Peyer's patch (tissue), 4 donors: Measurements from ENCODE around the gene ZSCAN5A.
"Not testable (repeated sequence)": the region's sequence is repeated elsewhere in the genome, so short reads cannot be mapped to it uniquely, and the experiment has no call there.

Experiments used
- POLR2A ChIP-seq, 2 donors: fragments of 450-650 bp; IDR thresholded peaks; one replicate each; pipeline ENCODE4 v1.5.1; 2017; ENCODE audit warnings: antibody characterized with exemption in 2 of 2, mild to moderate bottlenecking in 2 of 2, moderate library complexity in 2 of 2
- TF ChIP-seq, protein P1 (sequence below), 6 experiments: fragments of 450-650 bp in 4 of 6; fragments of 200-600 bp in 2 of 6; sonication (generic) in 1 of 6; IDR thresholded peaks; one replicate each; pipeline ENCODE4 v1.5.1; 2017 to 2019; ENCODE audit warnings: antibody characterized with exemption in 6 of 6, mild to moderate bottlenecking in 3 of 6, moderate library complexity in 1 of 6

DNA sequence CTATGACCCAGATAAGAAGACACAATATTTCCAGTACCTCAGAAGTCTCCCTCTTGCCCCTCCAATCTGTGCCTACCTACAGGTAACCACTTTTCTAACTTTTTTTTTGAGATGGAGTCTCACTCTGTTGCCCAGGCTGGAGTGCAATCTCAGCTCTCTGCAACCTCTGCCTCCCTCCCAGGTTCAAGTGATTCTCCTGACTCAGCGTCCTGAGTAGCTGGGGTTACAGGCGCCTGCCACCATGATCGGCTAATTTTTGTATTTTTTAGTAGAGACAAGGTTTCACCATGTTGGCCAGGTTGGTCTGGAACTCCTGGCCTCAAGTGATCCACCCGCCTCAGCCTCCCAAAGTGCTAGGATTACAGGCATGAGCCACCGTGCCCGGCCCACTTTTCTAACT is 52.7 kb downstream of the ZSCAN5A start:
- TF ChIP-seq, protein P1, sequence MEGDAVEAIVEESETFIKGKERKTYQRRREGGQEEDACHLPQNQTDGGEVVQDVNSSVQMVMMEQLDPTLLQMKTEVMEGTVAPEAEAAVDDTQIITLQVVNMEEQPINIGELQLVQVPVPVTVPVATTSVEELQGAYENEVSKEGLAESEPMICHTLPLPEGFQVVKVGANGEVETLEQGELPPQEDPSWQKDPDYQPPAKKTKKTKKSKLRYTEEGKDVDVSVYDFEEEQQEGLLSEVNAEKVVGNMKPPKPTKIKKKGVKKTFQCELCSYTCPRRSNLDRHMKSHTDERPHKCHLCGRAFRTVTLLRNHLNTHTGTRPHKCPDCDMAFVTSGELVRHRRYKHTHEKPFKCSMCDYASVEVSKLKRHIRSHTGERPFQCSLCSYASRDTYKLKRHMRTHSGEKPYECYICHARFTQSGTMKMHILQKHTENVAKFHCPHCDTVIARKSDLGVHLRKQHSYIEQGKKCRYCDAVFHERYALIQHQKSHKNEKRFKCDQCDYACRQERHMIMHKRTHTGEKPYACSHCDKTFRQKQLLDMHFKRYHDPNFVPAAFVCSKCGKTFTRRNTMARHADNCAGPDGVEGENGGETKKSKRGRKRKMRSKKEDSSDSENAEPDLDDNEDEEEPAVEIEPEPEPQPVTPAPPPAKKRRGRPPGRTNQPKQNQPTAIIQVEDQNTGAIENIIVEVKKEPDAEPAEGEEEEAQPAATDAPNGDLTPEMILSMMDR (IDR thresholded peaks at IDR 0.05) = not testable (repeated sequence)
- TF ChIP-seq POLR2A (IDR thresholded peaks at IDR 0.05) = not testable (repeated sequence)
